Left cardiac atrium (tissue), 4 donors: ENCODE measurements around the gene UTP4. TPM values are rescaled to one million over a fixed set of nuclear protein-coding genes. Genes with fewer than 3 reads are reported as not detected.
"Not testable (repeated sequence)": the region's sequence is repeated elsewhere in the genome, so short reads cannot be mapped to it uniquely, and the experiment has no call there.

ENCODE experiments used
- ATAC-seq, 2 donors: fragments of 200-7000 bp; cut with Tn5 transposase; one replicate each; pipeline ENCODE4 v1.9.1; 2020; ENCODE audit warnings: mild to moderate bottlenecking in 2 of 2, moderate library complexity in 2 of 2
- DNase-seq: peaks from one replicate; pipeline ENCODE4 v3.0.0-alpha.2; 2020
- intact Hi-C, 2 donors: fragments of 100-400 bp; cut with DNase I; formaldehyde crosslinking; loops; one replicate each; pipeline versions ENCODE4 v1.14.1 to v1.15.1; 2022 to 2023
- total RNA-seq, 2 donors: library from RNA; stranded (reverse); fragmentation: NEBNext Ultra II Directional; extraction: Animal tissue kit (Norgen Biotek cat#: 25700); gene quantifications; one replicate each; pipeline ENCODE4 v1.2.1, GENCODE V29; 2021
- donor health status: DM: no; HTN: yes; CAD: no.
- donor health status: DM: no; HTN: yes; CAD: no; lungs with severe emphysema.
- donor health status: DM: yes; HTN: yes; CAD: no.
- donor health status: Dilated cardiomyopathy.

UTP4 gene
- total RNA-seq, 2 donors from 2014 or later, result 26.6 to 32.9 TPM

- DNase-seq (no peak), ATAC-seq (no peak)
- intact Hi-C loops, result no loop called here
These were observed 23.6 kb upstream of the UTP4 start for GRCh38 chr16:69108905-69109252.

- DNase-seq (no peak), ATAC-seq (no peak)
- intact Hi-C loops, result no loop called here
These were observed 22.8 kb upstream of the UTP4 start for GRCh38 chr16:69109486-69110270.

GRCh38 chr16:69110406-69110805 lies 22.0 kb upstream of the UTP4 start:
- ATAC-seq (no peak), DNase-seq (no peak)
- intact Hi-C loops, result no loop called here

- no peak for ATAC-seq
- DNase-seq, result no peak
- intact Hi-C loops, result no loop called here
These were observed 21.1 kb upstream of the UTP4 start for GRCh38 chr16:69111216-69111875.

GRCh38 chr16:69111876-69112230 lies 20.6 kb upstream of the UTP4 start:
- ATAC-seq (no peak), DNase-seq (no peak)
- intact Hi-C loops, result no loop called here

GRCh38 chr16:69112285-69113129 lies 19.9 kb upstream of the UTP4 start:
- intact Hi-C loops, result no loop called here
- DNase-seq, result peak; percentile 71
- ATAC-seq, result peak; percentile 63 to 71

GRCh38 chr16:69113216-69113615 lies 19.2 kb upstream of the UTP4 start:
- intact Hi-C loops, result no loop called here
- DNase-seq (no peak), ATAC-seq (no peak)

GRCh38 chr16:69114346-69114975 lies 18.0 kb upstream of the UTP4 start:
- intact Hi-C loops, result no loop called here
- no peak for ATAC-seq
- DNase-seq, result no peak

GRCh38 chr16:69114976-69115355 lies 17.5 kb upstream of the UTP4 start:
- ATAC-seq (no peak), DNase-seq (no peak)
- intact Hi-C loops, result no loop called here

- DNase-seq, result no peak
- no peak for ATAC-seq
- intact Hi-C loops, result no loop called here
These were observed 17.1 kb upstream of the UTP4 start for GRCh38 chr16:69115361-69115760.

- ATAC-seq (no peak), DNase-seq (no peak)
- intact Hi-C loops, result no loop called here
These were observed 16.6 kb upstream of the UTP4 start for GRCh38 chr16:69115837-69116236.

- ATAC-seq (no peak), DNase-seq (no peak)
- intact Hi-C loops, result no loop called here
These were observed 16.1 kb upstream of the UTP4 start for GRCh38 chr16:69116256-69116875.

- ATAC-seq, result peak in 1 of 2 donors; percentile 31
- intact Hi-C loops, result no loop called here
- DNase-seq, result no peak
These were observed 15.5 kb upstream of the UTP4 start for GRCh38 chr16:69116906-69117305.

GRCh38 chr16:69118468-69118867 lies 14.0 kb upstream of the UTP4 start:
- ATAC-seq (no peak), DNase-seq (no peak)
- intact Hi-C loops, result no loop called here

- intact Hi-C loops, result no loop called here
- DNase-seq, result no peak
- no peak for ATAC-seq
These were observed 13.5 kb upstream of the UTP4 start for GRCh38 chr16:69118994-69119393.

GRCh38 chr16:69119536-69119935 lies 12.9 kb upstream of the UTP4 start:
- no peak for DNase-seq
- intact Hi-C loops, result no loop called here
- ATAC-seq, result no peak

GRCh38 chr16:69120096-69120664 lies 12.3 kb upstream of the UTP4 start:
- ATAC-seq (no peak), DNase-seq (no peak)
- intact Hi-C loops, result loop anchor here (5.0 to 10.0 kb wide), 2 partner anchors 593 to 595 kb away; no protein-coding TSS in a partner anchor

GRCh38 chr16:69123910-69124309 lies 8.5 kb upstream of the UTP4 start:
- ATAC-seq (peak in 1 of 2 donors; percentile 30), DNase-seq (peak; percentile 64)
- intact Hi-C loops, result loop anchor here (1.0 to 10.0 kb wide), 4 partner anchors 221 to 599 kb away; no protein-coding TSS in a partner anchor

- not testable (repeated sequence) for DNase-seq, ATAC-seq
- intact Hi-C loops, result loop anchor here (1.0 to 10.0 kb wide), 4 partner anchors 222 to 600 kb away; no protein-coding TSS in a partner anchor
These were observed 8.0 kb upstream of the UTP4 start for GRCh38 chr16:69124406-69124805.
